ENCODE data around the gene ADAM12.

ADAM12 gene

DNA sequence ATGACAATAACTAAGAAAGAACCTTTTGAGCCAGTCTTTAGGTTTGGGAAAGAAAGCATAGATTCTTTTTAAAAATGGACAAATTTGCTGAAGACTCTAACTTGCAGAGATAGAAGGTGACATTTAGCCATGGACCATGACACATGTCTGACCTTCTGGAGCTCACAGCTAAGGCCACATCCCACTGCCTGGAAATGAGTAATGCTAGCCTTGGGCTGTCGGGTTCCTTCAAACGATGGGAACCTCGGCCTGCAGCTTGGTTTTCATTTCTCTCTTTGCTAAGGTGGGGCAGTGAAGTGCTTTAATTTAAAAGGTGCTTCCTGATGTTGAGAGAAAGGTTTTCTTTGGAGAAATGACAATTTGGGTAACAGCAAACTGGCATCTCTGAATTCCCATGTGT lies 268.7 kb downstream of the ADAM12 start:
- no peak overlapping the region for H2AFZ ChIP-seq (ENCODE audit: low read length)
- H3K4me1 ChIP-seq (ENCODE audit: insufficient read depth, low read length, poor library complexity, severe bottlenecking), result no peaks in the 10 kb centered on the region
- H4K20me1 ChIP-seq (ENCODE audit: insufficient read depth, low read length, poor library complexity, severe bottlenecking), result no peaks in the 10 kb centered on the region
- H3F3A ChIP-seq (ENCODE audit: low read depth), result no peaks in the 10 kb centered on the region
- no peaks in the 10 kb centered on the region for H3K9me3 ChIP-seq (ENCODE audit: insufficient read depth, low read depth, low read length)
- TF ChIP-seq, protein P1, sequence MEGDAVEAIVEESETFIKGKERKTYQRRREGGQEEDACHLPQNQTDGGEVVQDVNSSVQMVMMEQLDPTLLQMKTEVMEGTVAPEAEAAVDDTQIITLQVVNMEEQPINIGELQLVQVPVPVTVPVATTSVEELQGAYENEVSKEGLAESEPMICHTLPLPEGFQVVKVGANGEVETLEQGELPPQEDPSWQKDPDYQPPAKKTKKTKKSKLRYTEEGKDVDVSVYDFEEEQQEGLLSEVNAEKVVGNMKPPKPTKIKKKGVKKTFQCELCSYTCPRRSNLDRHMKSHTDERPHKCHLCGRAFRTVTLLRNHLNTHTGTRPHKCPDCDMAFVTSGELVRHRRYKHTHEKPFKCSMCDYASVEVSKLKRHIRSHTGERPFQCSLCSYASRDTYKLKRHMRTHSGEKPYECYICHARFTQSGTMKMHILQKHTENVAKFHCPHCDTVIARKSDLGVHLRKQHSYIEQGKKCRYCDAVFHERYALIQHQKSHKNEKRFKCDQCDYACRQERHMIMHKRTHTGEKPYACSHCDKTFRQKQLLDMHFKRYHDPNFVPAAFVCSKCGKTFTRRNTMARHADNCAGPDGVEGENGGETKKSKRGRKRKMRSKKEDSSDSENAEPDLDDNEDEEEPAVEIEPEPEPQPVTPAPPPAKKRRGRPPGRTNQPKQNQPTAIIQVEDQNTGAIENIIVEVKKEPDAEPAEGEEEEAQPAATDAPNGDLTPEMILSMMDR (conservative IDR thresholded peaks at IDR 0.05; ENCODE audit: low read length), result no peak
- no peak for TF ChIP-seq EZH2phosphoT487 (IDR thresholded peaks at IDR 0.05; ENCODE audit: borderline replicate concordance)
- H3K9me2 ChIP-seq (replicated peaks; ENCODE audit: low read depth, low read length), result no peaks in the 10 kb centered on the region
- H3K36me3 ChIP-seq (ENCODE audit: insufficient read depth, low read length), result no peaks in the 10 kb centered on the region
- no peak overlapping the region for H3K4me3 ChIP-seq (ENCODE audit: low read length, poor library complexity, severe bottlenecking)
- H3K27me3 ChIP-seq (ENCODE audit: insufficient read depth, low read length, poor library complexity, severe bottlenecking), result no peaks in the 10 kb centered on the region
- H3K4me2 ChIP-seq (ENCODE audit: low read depth, low read length, poor library complexity, severe bottlenecking), result no peak overlapping the region
- no peak overlapping the region for H3K9ac ChIP-seq (ENCODE audit: low read depth, low read length, poor library complexity, severe bottlenecking)
- no peaks in the 10 kb centered on the region for H3K79me2 ChIP-seq (ENCODE audit: insufficient read depth, low read length)

DNA sequence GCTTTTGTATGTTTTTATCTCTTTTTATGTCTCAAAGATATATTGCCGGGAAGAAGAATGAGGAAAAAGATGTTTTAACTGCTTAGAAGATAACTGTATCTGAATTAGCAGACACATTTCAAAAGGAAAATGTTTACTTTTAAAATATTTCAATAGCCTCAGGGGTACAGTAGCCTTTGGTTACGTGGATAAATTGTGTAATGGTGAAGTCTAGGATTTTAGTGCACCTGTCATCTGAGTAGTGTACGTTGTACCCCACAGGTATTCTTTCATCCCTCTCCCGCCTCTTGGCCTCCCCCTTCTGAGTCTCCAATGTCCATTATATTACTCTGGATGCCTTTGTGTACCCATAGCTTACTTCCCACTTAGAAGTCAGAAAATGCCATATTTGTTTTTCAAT lies 269.8 kb downstream of the ADAM12 start:
- no peaks in the 10 kb centered on the region; the same call in 1 of the 2 replicates for H3K9me3 ChIP-seq (ENCODE audit: insufficient read depth, low read depth, low read length)

DNA sequence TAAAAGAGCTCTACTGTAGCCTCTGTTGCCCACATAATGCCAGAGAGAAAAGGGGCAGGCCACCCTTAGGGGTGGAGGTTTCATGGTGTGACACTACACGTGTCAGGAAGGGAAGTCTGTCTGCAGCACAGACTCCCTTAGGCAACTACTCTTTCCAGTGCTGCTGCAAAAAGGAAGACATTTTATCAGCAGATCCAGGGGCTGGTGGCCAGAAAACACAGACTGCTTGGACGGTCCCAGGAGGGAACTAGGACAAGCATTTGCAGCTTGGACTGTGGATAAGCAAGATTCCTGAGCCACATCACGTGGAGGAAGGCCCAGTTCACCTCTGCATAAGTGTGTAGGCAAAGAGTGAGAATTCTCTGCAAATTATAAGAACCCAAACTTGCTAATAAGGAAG lies 271.1 kb downstream of the ADAM12 start:
- Histone ChIP-seq H3K79me2 (ENCODE audit: insufficient read depth, low read length) (no peaks in the 10 kb centered on the region), H3K9ac (ENCODE audit: low read depth, low read length, poor library complexity, severe bottlenecking) (no peak overlapping the region), H3K4me3 (ENCODE audit: low read length, poor library complexity, severe bottlenecking) (no peak overlapping the region), H3K9me2 (replicated peaks; ENCODE audit: low read depth, low read length) (no peaks in the 10 kb centered on the region), H3K27me3 (ENCODE audit: insufficient read depth, low read length, poor library complexity, severe bottlenecking) (no peaks in the 10 kb centered on the region), H4K20me1 (ENCODE audit: insufficient read depth, low read length, poor library complexity, severe bottlenecking) (no peaks in the 10 kb centered on the region), H2AFZ (ENCODE audit: low read length) (no peak overlapping the region), H3F3A (ENCODE audit: low read depth) (no peaks in the 10 kb centered on the region), H3K4me1 (ENCODE audit: insufficient read depth, low read length, poor library complexity, severe bottlenecking) (no peaks in the 10 kb centered on the region), H3K36me3 (ENCODE audit: insufficient read depth, low read length) (no peaks in the 10 kb centered on the region), H3K9me3 (ENCODE audit: insufficient read depth, low read depth, low read length) (no peaks in the 10 kb centered on the region; the same call in 1 of the 2 replicates), H3K4me2 (ENCODE audit: low read depth, low read length, poor library complexity, severe bottlenecking) (no peak overlapping the region)
- TF ChIP-seq, protein P1 (conservative IDR thresholded peaks at IDR 0.05; ENCODE audit: low read length), result no peak
- no peak for TF ChIP-seq EZH2phosphoT487 (IDR thresholded peaks at IDR 0.05; ENCODE audit: borderline replicate concordance)

More for the DNA sequence above, 269.8 kb downstream of the ADAM12 start:
- TF ChIP-seq, protein P1 (conservative IDR thresholded peaks at IDR 0.05; ENCODE audit: low read length), result no peak
- TF ChIP-seq EZH2phosphoT487 (IDR thresholded peaks at IDR 0.05; ENCODE audit: borderline replicate concordance), result no peak
- Histone ChIP-seq H3K9me2 (replicated peaks; ENCODE audit: low read depth, low read length) (no peaks in the 10 kb centered on the region), H3F3A (ENCODE audit: low read depth) (no peaks in the 10 kb centered on the region), H3K4me1 (ENCODE audit: insufficient read depth, low read length, poor library complexity, severe bottlenecking) (no peaks in the 10 kb centered on the region), H3K27me3 (ENCODE audit: insufficient read depth, low read length, poor library complexity, severe bottlenecking) (no peaks in the 10 kb centered on the region), H4K20me1 (ENCODE audit: insufficient read depth, low read length, poor library complexity, severe bottlenecking) (no peaks in the 10 kb centered on the region), H3K4me3 (ENCODE audit: low read length, poor library complexity, severe bottlenecking) (no peak overlapping the region), H3K36me3 (ENCODE audit: insufficient read depth, low read length) (no peaks in the 10 kb centered on the region), H3K4me2 (ENCODE audit: low read depth, low read length, poor library complexity, severe bottlenecking) (no peak overlapping the region), H3K9ac (ENCODE audit: low read depth, low read length, poor library complexity, severe bottlenecking) (no peak overlapping the region), H2AFZ (ENCODE audit: low read length) (no peak overlapping the region), H3K79me2 (ENCODE audit: insufficient read depth, low read length) (no peaks in the 10 kb centered on the region)

Data from Loucy (cell line).